Measurements from ENCODE around the gene MRPS16. TPM values are rescaled to one million over a fixed set of nuclear protein-coding genes. Genes with fewer than 3 reads are reported as not detected.

Gene MRPS16
- total RNA-seq, 1 donor from 2014 or later = 57.4 TPM

- Histone ChIP-seq H3K27me3 (ENCODE audit: control insufficient read depth in 3 of 3, insufficient read depth in 3 of 3, low read length in 3 of 3) (no peaks in the 10 kb centered on the region), H3K9me3 (ENCODE audit: control insufficient read depth in 3 of 3, low read length in 3 of 3) (no peaks in the 10 kb centered on the region), H3K4me1 (ENCODE audit: control insufficient read depth in 3 of 3, insufficient read depth in 3 of 3, low read length in 3 of 3) (no peaks in the 10 kb centered on the region), H3K27ac (ENCODE audit: low read depth, low read length) (no peak overlapping the region), H3K4me3 (ENCODE audit: low read length in 3 of 3) (no peak overlapping the region), H3K36me3 (ENCODE audit: control insufficient read depth in 3 of 3, insufficient read depth in 3 of 3, low read length in 3 of 3) (peaks cover 2 to 7% (median 6%) of the 10 kb centered on the region in 3 donors), H3K9ac (ENCODE audit: low read depth in 1 of 3, low read length in 3 of 3) (no peak overlapping the region)
Measured at GRCh38 chr10:73205890-73206289, 46.6 kb downstream of the MRPS16 start.

GRCh38 chr10:73205081-73205480 lies 47.4 kb downstream of the MRPS16 start:
- Histone ChIP-seq H3K9me3 (ENCODE audit: control insufficient read depth in 3 of 3, low read length in 3 of 3) (no peaks in the 10 kb centered on the region), H3K36me3 (ENCODE audit: control insufficient read depth in 3 of 3, insufficient read depth in 3 of 3, low read length in 3 of 3) (peaks cover 2 to 12% (median 9%) of the 10 kb centered on the region in 3 donors), H3K4me1 (ENCODE audit: control insufficient read depth in 3 of 3, insufficient read depth in 3 of 3, low read length in 3 of 3) (no peaks in the 10 kb centered on the region), H3K9ac (ENCODE audit: low read depth in 1 of 3, low read length in 3 of 3) (no peak overlapping the region), H3K27ac (ENCODE audit: low read depth, low read length) (no peak overlapping the region), H3K27me3 (ENCODE audit: control insufficient read depth in 3 of 3, insufficient read depth in 3 of 3, low read length in 3 of 3) (no peaks in the 10 kb centered on the region), H3K4me3 (ENCODE audit: low read length in 3 of 3) (no peak overlapping the region)

Small RNAs within 50 kb of the gene (small RNA-seq; reads per million reads assigned to genes)
- gene RNU6-833P = not detected

Other genes with a start within 250 kb of the MRPS16 start
- 53.8 TPM for gene P4HA1, start 155.8 kb downstream of the MRPS16 start, total RNA-seq
- gene NUDT13, start 142.2 kb downstream of the MRPS16 start, total RNA-seq = 2.1 TPM
- 23.5 TPM for gene ECD, start 84.6 kb downstream of the MRPS16 start, total RNA-seq
- gene FAM149B1, start 84.5 kb downstream of the MRPS16 start, total RNA-seq = 16.2 TPM
- 17.7 TPM for gene DNAJC9, start 5.4 kb downstream of the MRPS16 start, total RNA-seq
- 1.6 TPM for gene CFAP70, start 106.2 kb upstream of the MRPS16 start, total RNA-seq
- 47.0 TPM for gene ANXA7, start 161.4 kb upstream of the MRPS16 start, total RNA-seq
- 22.4 TPM for gene MSS51, start 180.9 kb upstream of the MRPS16 start, total RNA-seq
- gene PPP3CB, start 243.4 kb upstream of the MRPS16 start, total RNA-seq = 113 TPM